DOHH2 (cell line): ENCODE results near the gene COPS9.

Source experiments
- H3F3A ChIP-seq: fragments of 200-600 bp; sonication (generic), shearing (Covaris generic); 2 replicates; pipeline ENCODE4 v1.6.0; 2016; ENCODE audit warnings: antibody characterized with exemption, mild to moderate bottlenecking; ENCODE audit not compliant: control insufficient read depth, insufficient read depth
- H3K27ac ChIP-seq: fragments of 200-600 bp; sonication (generic); 2 replicates; pipeline ENCODE4 v1.5.1; 2014; ENCODE audit warnings: low read depth, mild to moderate bottlenecking, low read length, moderate library complexity
- H3K27me3 ChIP-seq: fragments of 200-600 bp; sonication (generic); 2 replicates; pipeline ENCODE4 v1.6.1; 2014; ENCODE audit warnings: mild to moderate bottlenecking, low read length, mixed read lengths; ENCODE audit not compliant: control insufficient read depth
- H3K36me3 ChIP-seq: fragments of 200-600 bp; sonication (generic); 2 replicates; pipeline ENCODE4 v1.6.1; 2014; ENCODE audit warnings: mild to moderate bottlenecking, low read length, moderate library complexity, mixed read lengths; ENCODE audit not compliant: control insufficient read depth
- H3K4me1 ChIP-seq: fragments of 200-600 bp; sonication (generic); 2 replicates; pipeline ENCODE4 v1.6.1; 2014; ENCODE audit warnings: mild to moderate bottlenecking, low read length, mixed read lengths; ENCODE audit not compliant: control insufficient read depth
- H3K4me2 ChIP-seq: fragments of 200-600 bp; sonication (generic); 2 replicates; pipeline ENCODE4 v1.6.0; 2014; ENCODE audit warnings: mild to moderate bottlenecking, low read length, moderate library complexity
- H3K4me3 ChIP-seq: fragments of 200-600 bp; sonication (generic); 2 replicates; pipeline ENCODE4 v1.5.1; 2014; ENCODE audit warnings: mild to moderate bottlenecking, low read length, mixed read lengths
- H3K79me2 ChIP-seq: fragments of 200-600 bp; sonication (generic); 2 replicates; pipeline ENCODE4 v1.6.1; 2014; ENCODE audit warnings: mild to moderate bottlenecking, low read length, mixed read lengths; ENCODE audit not compliant: control insufficient read depth
- H3K9me2 ChIP-seq: fragments of 200-600 bp; sonication (generic); replicated peaks from 2 replicates; pipeline ENCODE4 v1.6.1; 2014; ENCODE audit warnings: mild to moderate bottlenecking, low read length, mixed read lengths; ENCODE audit not compliant: control insufficient read depth
- H3K9me3 ChIP-seq: fragments of 200-600 bp; sonication (generic); 2 replicates; pipeline ENCODE4 v1.6.1; 2014; ENCODE audit warnings: antibody characterized with exemption, low read length, mixed read lengths; ENCODE audit not compliant: control insufficient read depth, insufficient read depth
- H4K20me1 ChIP-seq: fragments of 200-600 bp; sonication (generic); 2 replicates; pipeline ENCODE4 v1.6.0; 2014; ENCODE audit warnings: low read depth, mild to moderate bottlenecking, antibody characterized with exemption, low read length, moderate library complexity; ENCODE audit not compliant: control insufficient read depth, insufficient read depth
- EZH2phosphoT487 ChIP-seq: fragments of 200-600 bp; sonication (generic); IDR thresholded peaks from 2 replicates; pipeline ENCODE4 v1.6.1; 2017; ENCODE audit warnings: borderline replicate concordance, mild to moderate bottlenecking, antibody characterized with exemption, low read length, moderate library complexity, mixed read lengths
- TF ChIP-seq, protein P1 (sequence below): fragments of 200-600 bp; sonication (generic); IDR thresholded peaks from one replicate; pipeline ENCODE4 v1.5.1; 2014; ENCODE audit warnings: antibody characterized with exemption, mild to moderate bottlenecking, low read depth, low read length; ENCODE audit not compliant: poor library complexity, severe bottlenecking

Gene COPS9

DNA sequence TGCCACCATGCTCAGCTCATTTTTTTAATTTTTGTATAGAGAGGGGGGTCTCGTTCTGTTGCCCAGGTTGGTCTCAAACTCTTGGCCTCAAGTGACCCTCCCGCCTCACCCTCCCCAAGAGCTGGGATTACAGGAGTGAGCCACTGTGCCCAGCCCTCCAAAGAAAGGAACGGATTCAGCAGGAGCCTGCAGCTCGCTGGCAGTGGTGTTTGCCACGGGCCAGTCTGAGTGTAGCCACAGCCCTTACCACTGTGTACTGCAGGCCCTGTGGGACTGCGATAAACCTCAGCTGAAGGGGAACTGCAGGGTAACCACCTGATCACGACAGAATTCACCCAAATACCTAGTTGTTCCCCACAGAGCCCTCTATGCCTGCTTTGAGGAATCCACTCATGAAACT, 6.8 kb downstream of the COPS9 start:
- peaks cover 61% of the 10 kb centered on the region for H3K36me3 ChIP-seq
- peaks cover 4% of the 10 kb centered on the region; the same call in 1 of the 2 replicates for H4K20me1 ChIP-seq
- no peak overlapping the region for H3K27ac ChIP-seq

DNA sequence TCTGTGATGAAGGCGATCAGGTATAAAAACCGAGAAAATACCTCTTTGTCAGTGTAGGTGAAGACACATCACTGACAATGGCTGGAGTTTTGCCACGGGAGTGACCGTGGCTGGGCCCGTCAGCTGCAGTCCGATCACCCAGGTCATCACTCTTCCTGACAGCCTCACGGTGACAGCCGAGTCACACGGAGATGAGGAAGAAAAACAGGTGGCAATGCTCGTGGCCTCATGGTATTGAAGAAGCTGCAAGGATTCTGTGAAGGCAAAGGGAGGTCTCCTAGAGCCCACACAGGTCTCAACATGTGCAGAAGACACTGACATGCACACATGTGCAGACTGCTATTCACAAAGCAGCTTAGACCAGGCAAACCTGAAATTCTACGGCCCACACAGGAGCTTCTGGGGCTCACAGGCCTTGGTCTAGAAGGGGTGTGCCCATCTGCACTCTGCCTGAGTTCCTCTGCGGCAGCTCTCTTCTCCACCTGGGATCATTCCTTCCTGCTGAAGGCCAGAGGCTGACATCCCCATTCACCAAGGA, 7.4 kb downstream of the COPS9 start:
- H4K20me1 ChIP-seq, result peaks cover 4% of the 10 kb centered on the region; the same call in 1 of the 2 replicates
- TF ChIP-seq, protein P1, sequence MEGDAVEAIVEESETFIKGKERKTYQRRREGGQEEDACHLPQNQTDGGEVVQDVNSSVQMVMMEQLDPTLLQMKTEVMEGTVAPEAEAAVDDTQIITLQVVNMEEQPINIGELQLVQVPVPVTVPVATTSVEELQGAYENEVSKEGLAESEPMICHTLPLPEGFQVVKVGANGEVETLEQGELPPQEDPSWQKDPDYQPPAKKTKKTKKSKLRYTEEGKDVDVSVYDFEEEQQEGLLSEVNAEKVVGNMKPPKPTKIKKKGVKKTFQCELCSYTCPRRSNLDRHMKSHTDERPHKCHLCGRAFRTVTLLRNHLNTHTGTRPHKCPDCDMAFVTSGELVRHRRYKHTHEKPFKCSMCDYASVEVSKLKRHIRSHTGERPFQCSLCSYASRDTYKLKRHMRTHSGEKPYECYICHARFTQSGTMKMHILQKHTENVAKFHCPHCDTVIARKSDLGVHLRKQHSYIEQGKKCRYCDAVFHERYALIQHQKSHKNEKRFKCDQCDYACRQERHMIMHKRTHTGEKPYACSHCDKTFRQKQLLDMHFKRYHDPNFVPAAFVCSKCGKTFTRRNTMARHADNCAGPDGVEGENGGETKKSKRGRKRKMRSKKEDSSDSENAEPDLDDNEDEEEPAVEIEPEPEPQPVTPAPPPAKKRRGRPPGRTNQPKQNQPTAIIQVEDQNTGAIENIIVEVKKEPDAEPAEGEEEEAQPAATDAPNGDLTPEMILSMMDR, result no peak
- no peak for TF ChIP-seq EZH2phosphoT487
- no peaks in the 10 kb centered on the region for H3K27me3 ChIP-seq

More for the DNA sequence above, 6.8 kb downstream of the COPS9 start:
- Histone ChIP-seq H3K9me2 (no peaks in the 10 kb centered on the region), H3K27me3 (no peaks in the 10 kb centered on the region), H3K4me3 (no peak overlapping the region), H3K4me1 (no peaks in the 10 kb centered on the region), H3K4me2 (no peak overlapping the region), H3K79me2 (peaks cover 9% of the 10 kb centered on the region), H3F3A (no peaks in the 10 kb centered on the region), H3K9me3 (no peaks in the 10 kb centered on the region)
- TF ChIP-seq EZH2phosphoT487, result no peak
- TF ChIP-seq, protein P1, result no peak

DNA sequence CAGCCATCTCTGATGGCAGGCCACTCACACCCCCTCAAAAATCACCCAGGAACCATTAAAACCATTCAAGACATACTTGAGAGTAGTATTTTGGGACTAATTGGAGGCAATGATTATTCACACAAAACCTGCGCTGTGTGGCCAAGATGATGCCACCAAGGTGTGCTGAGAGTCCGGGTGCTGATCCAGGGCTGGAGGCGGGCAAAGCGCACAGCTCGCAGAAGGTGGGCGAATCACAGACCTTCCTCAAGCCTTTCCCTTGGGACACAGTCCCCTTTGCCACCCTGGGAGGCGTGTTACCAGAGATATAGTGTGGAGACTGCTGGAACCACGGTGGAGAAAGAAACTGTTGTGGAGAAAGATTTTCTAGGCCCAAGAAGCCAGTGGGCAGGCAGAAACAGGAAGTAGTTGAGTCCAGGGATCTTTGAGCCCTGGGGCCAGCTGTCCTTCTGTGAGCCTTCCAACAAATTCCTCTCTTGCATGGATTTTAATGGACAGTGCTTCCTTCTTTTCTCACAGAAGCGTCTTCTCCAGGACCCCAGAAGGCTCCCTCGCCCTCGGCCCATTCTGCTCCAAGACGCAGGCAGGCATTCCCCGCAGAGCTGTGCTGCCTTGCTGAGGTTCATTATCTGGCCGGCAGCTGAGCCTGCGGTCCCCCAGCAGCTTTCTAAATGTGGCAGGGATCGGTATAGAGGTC, 8.0 kb downstream of the COPS9 start:
- no peak for TF ChIP-seq EZH2phosphoT487
- TF ChIP-seq, protein P1, result no peak
- no peak overlapping the region for H3K27ac ChIP-seq
- H3K9me3 ChIP-seq, result no peaks in the 10 kb centered on the region
- no peaks in the 10 kb centered on the region for H3K27me3 ChIP-seq
- H4K20me1 ChIP-seq, result peaks cover 4% of the 10 kb centered on the region; the same call in 1 of the 2 replicates
- no peak overlapping the region for H3K4me2 ChIP-seq
- no peaks in the 10 kb centered on the region for H3K9me2 ChIP-seq
- H3F3A ChIP-seq, result no peaks in the 10 kb centered on the region
- no peaks in the 10 kb centered on the region for H3K4me1 ChIP-seq
- peaks cover 55% of the 10 kb centered on the region for H3K36me3 ChIP-seq
- H3K4me3 ChIP-seq, result no peak overlapping the region
- no peaks in the 10 kb centered on the region for H3K79me2 ChIP-seq

More for the DNA sequence above, 7.4 kb downstream of the COPS9 start:
- H3K36me3 ChIP-seq, result peaks cover 61% of the 10 kb centered on the region
- H3K4me2 ChIP-seq, result no peak overlapping the region
- no peak overlapping the region for H3K4me3 ChIP-seq
- no peak overlapping the region for H3K27ac ChIP-seq
- H3F3A ChIP-seq, result no peaks in the 10 kb centered on the region
- H3K79me2 ChIP-seq, result peaks cover 3% of the 10 kb centered on the region
- no peaks in the 10 kb centered on the region for H3K9me2 ChIP-seq
- H3K9me3 ChIP-seq, result no peaks in the 10 kb centered on the region
- no peaks in the 10 kb centered on the region for H3K4me1 ChIP-seq
